HG03460 (cell line): ENCODE measurements around the gene ZBTB40.

Experiments used
- ATAC-seq: cut with Tn5 transposase; IDR thresholded peaks from one replicate; pipeline ENCODE4 v1.9.1; 2021; ENCODE audit not compliant: unreplicated experiment

ZBTB40 gene

GRCh38 chr1:22529901-22530621 lies 78.4 kb downstream of the ZBTB40 start:
- ATAC-seq: no peak

GRCh38 chr1:22530715-22531114 lies 79.1 kb downstream of the ZBTB40 start:
- no peak for ATAC-seq

- no peak for ATAC-seq
Measured at GRCh38 chr1:22531251-22531650, 79.6 kb downstream of the ZBTB40 start.

GRCh38 chr1:22533244-22533895 lies 81.7 kb downstream of the ZBTB40 start:
- no peak for ATAC-seq

- no peak for ATAC-seq
Measured at GRCh38 chr1:22534951-22535350, 83.3 kb downstream of the ZBTB40 start.

GRCh38 chr1:22535399-22535798 lies 83.7 kb downstream of the ZBTB40 start:
- ATAC-seq: no peak

- no peak for ATAC-seq
Measured at GRCh38 chr1:22536506-22536905, 84.9 kb downstream of the ZBTB40 start.

GRCh38 chr1:22537441-22538139 lies 85.9 kb downstream of the ZBTB40 start:
- ATAC-seq: no peak

- no peak for ATAC-seq
Measured at GRCh38 chr1:22539510-22540118, 88.0 kb downstream of the ZBTB40 start.

GRCh38 chr1:22540337-22540736 lies 88.7 kb downstream of the ZBTB40 start:
- no peak for ATAC-seq

GRCh38 chr1:22542886-22543285 lies 91.2 kb downstream of the ZBTB40 start:
- ATAC-seq: no peak

GRCh38 chr1:22543679-22544078 lies 92.0 kb downstream of the ZBTB40 start:
- no peak for ATAC-seq

- ATAC-seq: no peak
Measured at GRCh38 chr1:22544606-22545005, 93.0 kb downstream of the ZBTB40 start.

- no peak for ATAC-seq
Measured at GRCh38 chr1:22545141-22545540, 93.5 kb downstream of the ZBTB40 start.

- ATAC-seq: no peak
Measured at GRCh38 chr1:22547186-22547817, 95.7 kb downstream of the ZBTB40 start.

GRCh38 chr1:22547818-22548462 lies 96.3 kb downstream of the ZBTB40 start:
- ATAC-seq: no peak

- no peak for ATAC-seq
Measured at GRCh38 chr1:22550021-22550420, 98.4 kb downstream of the ZBTB40 start.

- no peak for ATAC-seq
Measured at GRCh38 chr1:22551591-22551990, 99.9 kb downstream of the ZBTB40 start.

- ATAC-seq: no peak
Measured at GRCh38 chr1:22552021-22552420, 100.4 kb downstream of the ZBTB40 start.

GRCh38 chr1:22553104-22553880 lies 101.6 kb downstream of the ZBTB40 start:
- ATAC-seq: no peak
